GM12878 (cell line): ENCODE data around the gene RAPGEF1. TPM values are rescaled to one million over a fixed set of nuclear protein-coding genes. Genes with fewer than 3 reads are reported as not detected.

Experiments used
- ATAC-seq: fragments of 200-7000 bp; cut with Tn5 transposase; 3 replicates; pipeline ENCODE4 v1.9.1; 2020; ENCODE audit warnings: mild to moderate bottlenecking, moderate library complexity
- BruUV-seq: library from RNA; stranded (reverse); fragments of 400-500 nt; replicated peaks from 2 replicates; lab custom pipeline; 2021; lab: Mats Ljungman, UMichigan
- CTCF ChIA-PET: fragments of 300-600 bp; sonication (Branson Sonifier 250); formaldehyde crosslinking; extraction: SDS; loops from one replicate; lab custom pipeline; 2021; ENCODE audit warnings: inconsistent platforms; lab: Yijun Ruan, JAX
- POLR2A ChIA-PET: fragments of 350-600 bp; formaldehyde crosslinking; extraction: SDS; loops from one replicate; lab custom pipeline; 2021; ENCODE audit warnings: inconsistent platforms; lab: Charles Lee
- RAD21 ChIA-PET: fragments of 300-600 bp; sonication (Branson Sonifier 250); formaldehyde crosslinking; loops from one replicate; lab custom pipeline; 2023; ENCODE audit warnings: antibody characterized with exemption; ENCODE audit not compliant: unreplicated experiment; lab: Charles Lee
- SMC1A ChIA-PET: fragments of 300-600 bp; sonication (Branson Sonifier 250); formaldehyde crosslinking; loops from one replicate; lab custom pipeline; 2023; ENCODE audit not compliant: unreplicated experiment, uncharacterized antibody; lab: Charles Lee
- DNase-seq: peaks from one replicate; pipeline ENCODE4 v3.0.0-alpha.2; 2011; ENCODE audit warnings: low read depth, low spot score
- FAIRE-seq: peaks from 3 replicates; lab custom pipeline; 2011; peaks lifted over from hg19 to GRCh38; lab: Jason Lieb, UNC
- H2AFZ ChIP-seq: 2 replicates; pipeline ENCODE4 v1.6.0; 2011; ENCODE audit warnings: low read depth, low read length, control low read depth; ENCODE audit not compliant: control insufficient read depth
- H3K27ac ChIP-seq: 2 replicates; pipeline ENCODE4 v1.5.1; 2011; ENCODE audit warnings: control low read depth; ENCODE audit not compliant: control insufficient read depth, insufficient read depth
- H3K27me3 ChIP-seq, 2 experiments: replicated peaks in 1 of 2; 2 replicates each; pipeline versions ENCODE4 v1.6.0 to v1.6.1; 2011; ENCODE audit warnings: low read length in 1 of 2; ENCODE audit not compliant: control insufficient read depth in 2 of 2, insufficient read depth in 2 of 2
- H3K36me3 ChIP-seq, 2 experiments: 2 replicates each; pipeline ENCODE4 v1.5.1; 2011; ENCODE audit warnings: low read length in 1 of 2; ENCODE audit not compliant: control insufficient read depth in 2 of 2, insufficient read depth in 2 of 2
- H3K4me1 ChIP-seq: 2 replicates; pipeline ENCODE4 v1.6.1; 2011; ENCODE audit warnings: mild to moderate bottlenecking, low read length, moderate library complexity, mixed read lengths; ENCODE audit not compliant: control insufficient read depth, insufficient read depth
- H3K4me2 ChIP-seq: 2 replicates; pipeline ENCODE4 v1.6.0; 2011; ENCODE audit warnings: control low read depth; ENCODE audit not compliant: control insufficient read depth, insufficient read depth
- H3K4me3 ChIP-seq: fragments of 200-600 bp; sonication (generic); 2 replicates; pipeline ENCODE4 v1.5.1; 2016
- H3K79me2 ChIP-seq: 2 replicates; pipeline ENCODE4 v1.6.0; 2011; ENCODE audit warnings: low read length; ENCODE audit not compliant: control insufficient read depth, insufficient read depth
- H3K9ac ChIP-seq: 2 replicates; pipeline ENCODE4 v1.8.0; 2011; ENCODE audit warnings: low read length, control low read depth, mixed read lengths; ENCODE audit not compliant: control insufficient read depth, insufficient read depth
- H3K9me3 ChIP-seq: replicated peaks from 3 replicates; pipeline ENCODE4 v1.5.1; 2011; ENCODE audit warnings: mild to moderate bottlenecking, low read length; ENCODE audit not compliant: control insufficient read depth, insufficient read depth
- H4K20me1 ChIP-seq: 2 replicates; pipeline ENCODE4 v1.6.0; 2011; ENCODE audit not compliant: control insufficient read depth, insufficient read depth
- CREB1 ChIP-seq: IDR thresholded peaks from 2 replicates; pipeline ENCODE4 v1.6.1; 2012; ENCODE audit warnings: low read depth, mild to moderate bottlenecking, inconsistent platforms
- ESRRA ChIP-seq: IDR thresholded peaks from 2 replicates; pipeline ENCODE4 v1.6.1; 2012; ENCODE audit warnings: mild to moderate bottlenecking, low read length, improper control_type of control experiment
- ETV6 ChIP-seq, 2 experiments: fragments of 450-650 bp in 1 of 2; IDR thresholded peaks in 1 of 2; conservative IDR thresholded peaks in 1 of 2; 2 replicates each; pipeline ENCODE4 v1.6.1; 2014; ENCODE audit warnings: antibody characterized with exemption in 1 of 2, borderline replicate concordance in 1 of 2, low read depth in 1 of 2, mild to moderate bottlenecking in 1 of 2, moderate library complexity in 1 of 2
- IRF4 ChIP-seq: IDR thresholded peaks from 2 replicates; pipeline ENCODE4 v1.6.1; 2011; ENCODE audit warnings: low read depth, low read length
- NFYA ChIP-seq: IDR thresholded peaks from 2 replicates; pipeline ENCODE4 v1.6.1; 2011; ENCODE audit warnings: low read depth, mild to moderate bottlenecking, low read length, improper control_type of control experiment, borderline replicate concordance
- PBX3 ChIP-seq: IDR thresholded peaks from 2 replicates; pipeline ENCODE4 v1.6.1; 2011; ENCODE audit warnings: mild to moderate bottlenecking, low read depth, low read length, moderate library complexity; ENCODE audit not compliant: insufficient replicate concordance
- PKNOX1 ChIP-seq: fragments of 450-650 bp; IDR thresholded peaks from 2 replicates; pipeline ENCODE4 v1.6.1; 2016; ENCODE audit warnings: mild to moderate bottlenecking
- RAD21 ChIP-seq: IDR thresholded peaks from 2 replicates; pipeline ENCODE4 v1.6.1; 2011; ENCODE audit warnings: mild to moderate bottlenecking, low read depth, low read length, moderate library complexity; ENCODE audit not compliant: insufficient read depth
- SRF ChIP-seq, 2 experiments: IDR thresholded peaks; 2 replicates each; pipeline ENCODE4 v1.6.1; 2011; ENCODE audit warnings: low read depth in 2 of 2, low read length in 2 of 2, mild to moderate bottlenecking in 1 of 2, moderate library complexity in 1 of 2
- STAT3 ChIP-seq: IDR thresholded peaks from 2 replicates; pipeline ENCODE4 v1.6.1; 2011; ENCODE audit warnings: low read depth, low read length, improper control_type of control experiment
- SUZ12 ChIP-seq: fragments of 200-600 bp; sonication (generic); IDR thresholded peaks from one replicate; pipeline ENCODE4 v1.6.1; 2018; ENCODE audit warnings: antibody characterized with exemption, mild to moderate bottlenecking; ENCODE audit not compliant: unreplicated experiment
- ZBED1 ChIP-seq: IDR thresholded peaks from 2 replicates; pipeline ENCODE4 v1.6.1; 2016; ENCODE audit warnings: borderline replicate concordance
- WGBS: methylation state at CpG from one replicate; pipeline ENCODE4 v1.1.6; 2016; ENCODE audit warnings: low lambda C conversion rate; ENCODE audit not compliant: insufficient replicate concordance, insufficient coverage; ENCODE audit errors: missing lambda C conversion rate; 5-methylcytosine and 5-hydroxymethylcytosine counted together
- in situ Hi-C: fragments of 300-500 bp; cut with MboI; formaldehyde crosslinking; loops from 9 replicates; pipeline ENCODE4 v1.14.3; 2018; ENCODE audit warnings: mixed read lengths
- intact Hi-C: fragments of 100-400 bp; cut with micrococcal nuclease; formaldehyde crosslinking; loops from one replicate; pipeline ENCODE4 v1.14.2; 2022; ENCODE audit not compliant: unreplicated experiment
- polyA plus RNA-seq, 11 experiments: library from polyadenylated mRNA; depleted of rRNA in 4 of 11; unstranded in 6 of 11; stranded (reverse) in 5 of 11; fragments of >200 nt; fragmentation: Nextera tagmentation in 4 of 11; fragmentation: Illumina TruSeq in 1 of 11; extraction: Ambion mirVana in 4 of 11; extraction: Trizol in 1 of 11; gene quantifications; 1 replicate in 1 of 11; 2 replicates in 10 of 11; pipeline versions ENCODE4 v1.2.1 to v1.2.3, GENCODE V29; 2011 to 2016; ENCODE audit warnings: inconsistent platforms in 2 of 11, missing spikeins in 2 of 11, low read depth in 1 of 11
- total RNA-seq, 4 experiments: library from RNA; depleted of rRNA in 3 of 4; stranded (reverse); fragments of >200 nt in 3 of 4; fragmentation: Illumina TruSeq in 1 of 4; extraction: Trizol in 1 of 4; gene quantifications; 2 replicates each; pipeline versions ENCODE4 v1.2.1 to v1.2.3, GENCODE V29; 2013 to 2021
- TF ChIP-seq, protein P1 (sequence below): IDR thresholded peaks from 2 replicates; pipeline ENCODE4 v1.6.1; 2011; ENCODE audit warnings: borderline replicate concordance, low read depth, mild to moderate bottlenecking, moderate library complexity, mixed read lengths, low read length; ENCODE audit not compliant: insufficient read depth; ENCODE audit errors: extremely low read length

Gene RAPGEF1
- total and polyA plus RNA-seq, 10 of the 15 experiments (the other 5 are each of a cell fraction or from before 2014, with no cell fraction given), result 0.42 to 113 (median 45.9) TPM

DNA sequence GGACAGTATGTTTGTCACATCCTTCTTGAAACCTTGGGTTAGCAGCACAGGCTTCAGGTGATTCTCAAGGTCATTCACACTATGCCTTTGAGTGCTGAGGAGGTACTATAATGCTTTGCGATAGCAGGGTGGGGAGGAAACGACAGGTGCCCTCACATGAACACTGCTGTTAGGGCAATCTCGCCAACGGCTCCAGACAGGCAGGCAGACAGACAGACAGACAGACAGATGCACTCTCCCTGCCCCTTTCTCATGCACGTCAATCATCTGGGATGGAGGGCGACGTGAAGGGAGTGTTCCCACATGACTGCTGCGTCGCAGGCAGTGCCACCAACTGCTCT lies 82.9 kb downstream of the RAPGEF1 start:
- in situ Hi-C loops, result no loop called here
- SMC1A ChIA-PET, result interaction anchor here (0.9 to 5.5 kb wide), 9 partner anchors 10 to 84 kb away, joined by 3 to 48 read pairs (median 5); no protein-coding TSS in a partner anchor

More for the DNA sequence above, 82.9 kb downstream of the RAPGEF1 start:
- Histone ChIP-seq H3K79me2 (peaks cover 95% of the 10 kb centered on the region), H2AFZ (no peak overlapping the region), H3K4me3 (peak overlapping the region; percentile 47; the same call in 1 of the 2 replicates), H4K20me1 (no peaks in the 10 kb centered on the region; the same call in 1 of the 2 replicates), H3K9ac (peak overlapping the region; percentile 37), H3K4me1 (peaks cover 53% of the 10 kb centered on the region), H3K4me2 (peak overlapping the region; percentile 71), H3K36me3 (peaks cover 3 to 16% of the 10 kb centered on the region in 2 experiments; a peak in 3 of 4 replicates), H3K27me3 (no peaks in the 10 kb centered on the region), H3K27ac (peak overlapping the region; percentile 72), H3K9me3 (no peaks in the 10 kb centered on the region)
- intact Hi-C loops, result no loop called here
- FAIRE-seq (no peak), DNase-seq (no peak), ATAC-seq (peak; percentile 51)
- 18% methylated on average over 9 of the region's 9 CpGs for WGBS
- CTCF ChIA-PET, result interaction anchor here (0.7 to 2.8 kb wide), 7 partner anchors 21 to 83 kb away, joined by 3 to 8 read pairs (median 3); no protein-coding TSS in a partner anchor
- RAD21 ChIA-PET, result interaction anchor here (0.8 to 4.5 kb wide), 12 partner anchors 10 to 80 kb away, joined by 3 to 32 read pairs (median 4); no protein-coding TSS in a partner anchor
- TF ChIP-seq CREB1, result no peak
- no peak for TF ChIP-seq STAT3
- TF ChIP-seq NFYA, result no peak
- TF ChIP-seq ESRRA, result peak; percentile 72; the same call in 1 of the 2 replicates
- TF ChIP-seq SUZ12, result no peak
- no peak for TF ChIP-seq SRF (IDR thresholded peaks at IDR 0.05; ENCODE audit: low read depth in 2 of 2, low read length in 2 of 2)
- TF ChIP-seq ZBED1, result no peak
- TF ChIP-seq, protein P1, sequence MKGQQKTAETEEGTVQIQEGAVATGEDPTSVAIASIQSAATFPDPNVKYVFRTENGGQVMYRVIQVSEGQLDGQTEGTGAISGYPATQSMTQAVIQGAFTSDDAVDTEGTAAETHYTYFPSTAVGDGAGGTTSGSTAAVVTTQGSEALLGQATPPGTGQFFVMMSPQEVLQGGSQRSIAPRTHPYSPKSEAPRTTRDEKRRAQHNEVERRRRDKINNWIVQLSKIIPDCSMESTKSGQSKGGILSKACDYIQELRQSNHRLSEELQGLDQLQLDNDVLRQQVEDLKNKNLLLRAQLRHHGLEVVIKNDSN, result no peak
- peak; percentile 78 for TF ChIP-seq PKNOX1
- TF ChIP-seq ETV6 (conservative IDR thresholded peaks at IDR 0.05 in 1 of 2, IDR thresholded peaks at IDR 0.05 in 1 of 2; ENCODE audit: borderline replicate concordance in 1 of 2, low read depth in 1 of 2), result no peak
- peak; percentile 73 for TF ChIP-seq PBX3
- TF ChIP-seq RAD21, result no peak
- 0 out of 2 replicates have a peak, but pooled peaks have one; percentile 3 for TF ChIP-seq IRF4
- BruUV-seq, result no TSS peak
- POLR2A ChIA-PET, result interaction anchor here (0.7 to 2.1 kb wide), 5 partner anchors 10 to 72 kb away, joined by 3 to 6 read pairs (median 4); no protein-coding TSS in a partner anchor
